GM21515 (cell line): ENCODE data around the gene SSH2.
"Not testable (repeated sequence)": the region's sequence is repeated elsewhere in the genome, so short reads cannot be mapped to it uniquely, and the experiment has no call there.

Source experiments
- ATAC-seq: cut with Tn5 transposase; IDR thresholded peaks from one replicate; pipeline ENCODE4 v1.9.1; 2021; ENCODE audit not compliant: unreplicated experiment

SSH2 gene

DNA sequence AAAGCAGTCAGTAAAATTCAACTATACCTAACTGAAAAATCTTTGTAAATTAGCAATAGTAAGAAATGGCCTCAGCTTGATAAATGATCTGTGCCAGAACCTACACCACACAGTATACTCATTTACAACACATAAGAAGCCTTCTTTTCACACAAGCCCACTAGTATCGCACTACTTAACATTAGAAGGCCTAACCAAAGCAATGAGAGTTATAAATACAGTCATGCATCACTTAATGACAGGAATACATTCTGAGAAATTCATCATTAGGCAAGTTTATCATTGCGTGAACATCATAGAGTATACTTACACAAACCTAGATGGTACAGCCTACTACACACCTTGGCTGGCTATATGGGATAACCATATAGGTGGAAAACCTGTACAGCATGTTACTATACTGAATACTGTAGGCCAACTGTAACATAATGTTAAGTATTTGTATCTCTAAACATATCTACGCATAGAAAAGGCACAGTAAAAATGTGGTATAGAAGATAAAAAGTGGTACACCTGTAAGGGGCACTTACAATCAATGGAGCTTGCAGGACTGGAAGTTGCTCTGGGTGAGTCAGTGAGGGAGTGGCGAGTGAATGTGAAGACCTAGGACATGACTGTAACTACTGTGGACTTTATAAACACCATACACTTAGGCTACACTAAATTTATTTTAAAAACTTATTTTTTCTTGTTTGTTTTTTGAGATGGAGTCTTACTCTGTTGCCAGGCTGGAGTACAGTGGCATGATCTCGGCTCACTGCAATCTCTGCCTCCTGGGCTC is 180.8 kb downstream of the SSH2 start:
- ATAC-seq = no peak

DNA sequence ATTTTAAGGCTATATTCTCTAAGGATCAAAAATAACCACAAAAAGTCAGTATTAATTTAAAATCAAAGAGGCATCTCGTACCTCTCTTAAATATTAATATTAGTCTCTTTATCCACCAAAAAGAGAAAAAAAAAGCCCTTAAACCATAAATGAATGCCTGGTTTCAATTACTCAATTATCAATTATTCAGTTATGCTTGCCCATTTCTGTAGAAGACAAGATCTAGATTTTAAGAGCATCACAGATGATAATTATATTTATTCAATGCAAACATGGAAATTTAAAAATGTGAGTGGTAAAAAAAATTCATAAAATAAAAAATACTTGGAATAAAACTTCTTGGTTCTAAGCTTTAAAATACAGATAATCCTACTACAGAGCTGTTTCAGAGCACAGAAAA is 181.6 kb downstream of the SSH2 start:
- ATAC-seq = no peak

DNA sequence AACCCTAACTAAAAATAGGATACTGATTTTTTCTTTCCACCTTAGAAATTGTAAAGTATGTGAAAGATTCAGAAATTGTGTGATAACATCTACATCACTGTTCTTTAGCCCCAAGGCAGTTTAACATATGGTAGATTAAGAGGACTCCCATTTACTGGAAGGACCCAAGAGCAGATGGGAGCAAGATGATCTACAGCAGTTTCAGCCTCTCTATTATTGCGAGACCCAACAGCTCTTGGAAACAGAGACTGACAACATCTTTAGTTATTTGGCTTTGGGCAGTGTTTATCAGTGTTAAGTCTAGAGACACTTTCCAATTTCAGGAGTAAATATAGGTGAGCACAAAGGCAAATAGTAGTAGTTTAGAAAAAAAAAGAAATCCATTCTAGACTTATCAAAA is 182.4 kb downstream of the SSH2 start:
- no peak for ATAC-seq

DNA sequence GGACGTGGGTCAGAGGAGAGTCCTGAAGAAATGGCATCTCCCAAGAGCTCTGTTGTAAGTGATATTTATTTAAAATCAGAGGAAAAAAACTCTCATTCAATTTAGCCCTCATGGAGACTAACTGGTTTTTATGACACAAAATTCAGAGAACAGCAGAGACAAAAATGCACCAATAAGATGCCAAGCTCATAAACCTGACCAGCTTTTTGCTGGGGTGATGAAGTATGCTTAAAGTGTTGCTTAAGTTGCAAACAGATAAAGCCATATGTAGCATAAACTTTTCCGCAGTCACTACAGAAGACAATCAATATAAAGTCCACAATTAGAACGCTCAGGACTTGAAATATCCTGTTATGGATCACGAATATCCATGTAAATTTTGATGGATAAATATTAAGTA is 183.4 kb downstream of the SSH2 start:
- no peak for ATAC-seq

DNA sequence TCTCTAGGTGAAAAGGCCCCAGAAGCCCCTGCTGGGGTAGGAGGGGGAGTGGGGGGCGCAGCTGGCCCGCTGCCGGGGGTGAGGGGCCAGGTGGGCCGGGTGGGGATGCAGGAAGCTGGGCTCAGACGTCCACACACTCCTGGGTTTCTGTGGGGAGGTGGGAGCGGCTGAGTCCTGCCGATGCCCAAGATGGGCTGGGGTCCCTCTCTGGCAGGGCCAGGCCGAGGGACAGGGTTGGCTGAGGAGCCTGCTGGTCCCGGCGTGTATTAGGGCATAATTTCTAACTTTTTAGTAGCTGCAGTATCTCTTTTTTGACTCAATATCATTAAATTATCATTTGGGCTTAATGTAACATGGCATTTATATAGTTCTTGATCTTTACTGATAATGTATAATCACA is 185.9 kb downstream of the SSH2 start:
- ATAC-seq = no peak

DNA sequence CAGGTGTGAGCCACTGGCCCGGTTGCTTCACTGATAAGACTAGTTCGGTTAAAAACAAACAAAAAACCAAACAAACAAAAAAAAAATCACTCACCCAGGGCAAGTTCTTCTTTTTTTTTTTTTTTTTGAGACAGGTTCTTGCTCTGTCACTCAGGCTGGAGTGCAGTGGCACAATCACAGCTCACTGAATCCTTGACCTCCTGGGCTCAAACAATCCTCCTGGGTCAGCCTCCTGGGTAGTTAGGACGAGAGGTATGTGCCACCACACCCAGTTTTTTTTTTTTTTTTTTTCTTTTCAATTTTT is 187.9 kb downstream of the SSH2 start:
- ATAC-seq = no peak

DNA sequence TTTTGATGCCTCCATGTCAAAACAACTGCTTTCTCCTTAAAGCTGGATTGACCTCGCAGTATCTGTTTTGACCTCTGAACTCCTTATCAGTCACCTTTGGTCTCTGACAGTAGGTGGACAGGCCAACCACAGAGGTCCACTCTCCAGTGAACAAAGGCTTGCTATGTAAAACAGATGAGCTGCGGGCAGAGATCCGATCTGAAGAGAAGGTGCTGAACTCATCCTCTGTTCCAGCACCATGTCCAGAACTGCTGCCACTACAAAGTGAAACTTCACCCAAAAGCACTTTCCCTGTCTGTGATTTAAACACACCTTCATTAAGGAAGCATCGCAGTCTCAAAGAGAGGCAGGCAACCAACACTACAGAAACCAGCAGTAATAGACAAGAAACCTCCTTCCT is 190.0 kb downstream of the SSH2 start:
- no peak for ATAC-seq

DNA sequence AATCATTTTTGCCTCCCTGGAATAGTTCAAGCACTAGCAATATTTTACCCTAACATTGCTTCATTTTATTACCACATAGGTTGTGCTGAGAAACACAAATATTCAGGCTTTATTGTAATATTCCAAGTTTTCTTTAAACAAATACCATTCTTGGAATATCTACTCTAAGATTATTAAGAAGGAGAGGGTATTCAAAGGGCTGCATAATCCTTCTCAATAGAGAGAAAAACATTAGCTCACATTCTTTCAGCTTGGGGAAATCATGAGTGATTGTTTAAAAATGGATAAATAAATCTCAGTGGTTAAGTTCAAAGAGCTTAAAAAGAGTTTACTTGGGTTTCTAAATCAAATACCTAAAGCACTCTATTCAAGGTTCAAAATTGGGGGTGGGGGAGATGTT is 195.4 kb downstream of the SSH2 start:
- ATAC-seq = no peak

DNA sequence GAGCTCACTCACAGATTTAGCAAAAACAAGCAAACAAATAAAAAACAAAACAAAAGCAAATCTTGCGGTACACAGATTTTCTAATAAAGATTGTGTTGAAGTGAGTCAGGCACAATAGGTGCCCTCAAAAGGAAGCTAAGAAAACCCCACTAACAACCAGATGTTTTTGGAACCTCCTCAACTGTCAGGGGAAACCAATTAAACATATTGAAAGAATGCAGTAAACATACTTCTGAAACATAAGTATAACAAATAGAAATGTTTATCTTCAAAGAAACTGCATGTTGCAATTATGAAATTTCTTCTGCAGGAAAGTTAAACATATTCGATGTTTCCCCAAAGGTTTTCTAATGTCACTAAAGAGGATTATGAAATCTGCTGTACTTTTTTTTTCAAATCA is 196.9 kb downstream of the SSH2 start:
- ATAC-seq = no peak

DNA sequence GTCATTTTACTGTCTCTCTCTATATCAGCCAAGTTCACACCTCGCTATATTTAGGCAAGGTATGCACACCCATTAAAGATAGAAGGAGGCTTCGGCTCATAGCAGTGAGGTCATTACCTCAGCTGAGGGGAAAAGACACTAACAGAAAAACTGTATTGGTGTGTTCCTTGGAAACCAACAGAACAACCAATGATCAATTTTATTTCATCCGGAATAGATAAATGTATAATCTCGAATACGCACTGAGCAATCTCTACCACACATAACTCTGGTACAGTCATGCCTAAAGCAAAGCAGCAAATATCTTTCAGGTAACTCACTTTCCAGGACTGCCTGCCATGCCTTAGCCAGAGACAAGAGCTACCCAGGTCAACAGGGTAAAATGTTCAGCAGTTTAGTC is 197.4 kb downstream of the SSH2 start:
- no peak for ATAC-seq

DNA sequence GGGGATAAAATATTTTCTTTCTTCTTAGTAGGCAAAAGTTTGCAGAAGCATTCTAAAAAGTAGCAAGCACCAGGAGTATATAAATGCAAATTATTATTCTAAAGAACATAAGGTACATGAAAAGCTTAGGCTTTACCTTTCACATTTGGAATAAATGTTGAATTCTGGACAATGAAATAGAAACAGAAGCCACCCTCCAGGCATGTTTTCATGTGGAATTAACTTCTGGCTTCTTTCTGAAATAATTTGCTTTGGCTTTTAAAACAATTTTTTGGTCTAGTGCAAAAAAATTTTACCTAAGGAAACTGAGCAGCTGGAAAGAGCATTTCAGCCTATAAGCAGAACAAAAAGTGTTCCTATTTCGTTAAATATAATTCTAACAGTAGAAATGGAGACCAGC is 197.8 kb downstream of the SSH2 start:
- no peak for ATAC-seq

DNA sequence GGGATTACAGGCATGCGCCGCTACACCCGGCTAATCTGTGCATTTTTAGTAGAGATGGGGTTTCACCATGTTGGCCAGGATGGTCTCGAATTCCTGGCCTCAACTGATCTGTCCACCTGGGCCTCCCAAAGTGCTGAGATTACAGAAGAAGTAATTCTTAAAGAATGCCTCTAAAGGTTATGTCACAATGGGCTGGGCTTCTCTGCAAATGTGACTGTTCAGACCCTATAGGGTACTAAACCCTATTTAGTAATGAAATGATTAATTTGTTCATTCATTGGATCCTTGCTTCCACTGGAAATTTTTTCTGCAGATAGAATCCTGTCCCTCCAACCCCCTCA is 198.5 kb downstream of the SSH2 start:
- ATAC-seq = no peak

DNA sequence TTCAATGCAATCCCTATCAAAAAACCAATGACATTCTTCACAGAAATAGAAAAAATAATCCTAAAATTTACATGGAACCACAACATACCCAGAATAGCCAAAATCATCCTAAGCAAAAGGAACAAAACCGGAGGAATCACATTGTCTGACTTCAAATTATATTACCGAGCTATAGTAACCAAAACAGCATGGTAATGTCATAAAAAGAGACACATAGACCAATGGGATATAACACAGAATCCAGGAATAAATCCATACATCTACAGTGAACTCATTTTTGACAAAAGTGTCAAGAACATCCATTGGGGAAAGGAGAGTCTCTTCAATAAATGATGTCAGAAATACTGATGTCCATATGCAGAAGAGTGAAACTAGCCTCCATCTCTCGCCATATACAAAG is 201.5 kb downstream of the SSH2 start:
- no peak for ATAC-seq

DNA sequence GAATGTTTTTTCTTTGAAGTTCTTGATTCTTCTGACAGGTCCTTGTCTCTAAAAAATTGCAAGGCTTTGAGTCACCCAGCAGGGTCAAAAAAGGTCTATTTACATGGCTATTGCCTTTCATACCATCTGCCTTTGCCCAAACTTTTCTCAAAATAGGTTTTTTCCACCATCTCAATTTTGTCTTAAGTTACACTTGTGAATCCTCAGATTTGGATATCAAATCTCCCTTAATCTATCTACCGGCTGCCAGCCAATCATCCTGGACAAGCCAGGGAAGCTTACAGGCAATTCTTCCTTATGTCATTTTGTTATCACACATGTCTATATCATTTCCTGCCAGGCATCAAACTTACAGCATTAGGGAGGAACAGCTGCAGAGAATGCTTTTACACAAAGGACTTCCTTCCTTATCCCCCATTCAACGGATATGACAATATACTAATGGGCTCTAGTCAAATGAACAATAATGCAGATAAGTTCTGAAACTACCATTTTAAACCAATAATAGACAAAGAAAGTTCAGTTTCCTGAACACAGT is 203.2 kb downstream of the SSH2 start:
- ATAC-seq = no peak

DNA sequence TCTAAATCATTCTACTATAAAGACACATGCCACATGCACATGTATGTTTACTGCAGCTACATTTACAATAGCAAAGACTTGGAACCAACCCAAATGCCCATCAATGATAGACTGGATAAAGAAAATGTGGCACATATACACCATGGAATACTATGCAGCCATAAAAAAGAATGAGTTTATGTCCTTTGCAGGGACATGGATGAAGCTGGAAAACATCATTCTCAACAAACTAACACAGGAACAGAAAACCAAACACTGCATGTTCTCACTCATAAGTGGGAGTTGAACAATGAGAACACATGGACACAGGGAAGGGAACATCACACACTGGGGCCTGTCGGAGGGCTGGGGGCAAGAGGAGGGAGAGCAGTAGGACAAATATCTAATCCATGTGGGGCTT is 204.6 kb downstream of the SSH2 start:
- ATAC-seq = not testable (repeated sequence)

DNA sequence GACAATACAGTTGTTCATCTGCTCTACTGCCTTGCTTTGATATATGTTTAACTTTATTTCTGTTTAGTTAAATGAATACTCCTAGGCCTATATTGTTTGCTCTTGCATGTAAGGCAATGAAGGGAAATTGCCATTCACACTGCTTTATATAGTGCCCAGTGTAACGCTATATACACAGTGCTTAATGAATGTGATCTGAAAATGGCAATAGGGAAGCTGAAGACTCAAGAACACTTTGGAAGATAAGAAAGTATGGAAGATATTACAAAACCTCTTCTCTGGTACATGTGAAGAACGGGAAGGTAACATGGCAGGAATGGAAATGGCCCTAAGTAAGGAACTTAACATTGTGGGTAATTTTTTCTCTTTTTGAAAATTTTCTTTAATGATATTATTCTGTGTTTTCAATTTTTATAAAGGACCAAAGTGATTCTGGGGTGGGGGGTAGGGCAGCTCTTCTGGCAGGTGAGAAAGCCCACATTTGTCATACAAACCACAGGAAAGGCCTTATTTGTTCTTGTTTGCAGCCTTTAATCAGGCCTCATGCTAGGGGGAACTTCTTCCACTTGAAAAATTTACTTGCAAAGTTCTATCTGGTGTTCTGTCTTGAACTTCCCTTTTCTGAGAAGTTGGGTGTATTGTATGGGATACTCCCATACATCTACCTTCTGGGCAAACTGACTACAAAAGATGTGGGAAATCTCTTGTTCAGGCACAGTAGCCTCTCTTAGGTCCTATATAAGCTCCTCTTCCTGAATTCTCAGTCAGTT is 206.6 kb downstream of the SSH2 start:
- ATAC-seq = peak; percentile 4

DNA sequence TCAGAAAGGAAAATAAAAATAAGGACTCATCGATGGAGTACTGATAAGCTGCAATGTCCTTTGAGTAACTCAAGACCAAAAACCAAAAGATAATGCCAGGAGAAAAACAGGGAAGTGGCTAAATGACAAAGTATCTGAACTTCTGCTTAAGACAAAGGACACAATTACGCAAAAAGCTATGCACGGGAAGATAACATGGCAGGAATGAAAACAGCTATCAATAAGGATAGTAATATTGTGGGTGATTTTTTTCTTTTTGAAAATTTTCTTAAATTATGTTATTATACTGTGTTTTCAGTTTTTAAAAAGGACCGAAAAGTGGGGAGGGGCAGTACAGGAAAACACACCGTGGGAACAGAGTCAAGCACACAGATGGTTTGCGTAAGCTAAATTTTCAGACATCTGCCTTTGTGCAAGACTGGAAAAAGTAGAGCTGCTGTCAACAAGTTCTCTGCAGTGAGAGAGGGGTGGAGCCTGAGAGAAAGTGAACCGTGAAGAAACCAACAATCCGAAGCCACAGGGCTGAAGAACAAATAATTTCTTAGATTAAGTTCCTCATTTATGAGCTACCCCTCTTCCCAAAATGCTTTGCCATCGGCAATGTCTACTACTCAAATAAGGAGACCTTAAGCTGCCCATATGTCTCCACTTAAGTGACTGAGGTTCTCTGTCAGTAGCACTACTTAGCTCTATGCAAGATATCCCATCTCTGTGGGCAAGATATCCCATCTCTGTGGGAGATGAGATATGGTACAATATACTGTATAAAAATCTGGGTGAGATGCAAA is 207.4 kb downstream of the SSH2 start:
- ATAC-seq = peak; percentile 70

DNA sequence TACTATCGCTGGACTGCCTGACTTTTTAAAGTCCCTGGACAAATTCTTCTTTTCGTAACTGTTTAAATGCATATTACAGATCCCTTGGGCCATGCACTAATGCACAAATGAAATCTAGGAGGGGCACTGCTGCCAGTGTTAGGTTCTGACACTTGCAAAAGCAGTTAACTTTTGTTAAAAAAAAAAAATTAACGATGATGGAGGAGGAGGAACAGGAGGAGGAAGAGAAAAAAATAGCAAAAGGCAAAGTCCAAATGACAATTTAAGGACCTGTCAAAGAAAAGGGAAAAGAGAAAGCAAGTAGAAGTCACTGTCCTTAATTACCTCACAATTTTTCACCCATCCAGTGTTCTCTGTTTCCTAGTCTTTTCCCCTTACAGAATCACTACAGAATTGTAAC is 209.5 kb downstream of the SSH2 start:
- ATAC-seq = no peak

DNA sequence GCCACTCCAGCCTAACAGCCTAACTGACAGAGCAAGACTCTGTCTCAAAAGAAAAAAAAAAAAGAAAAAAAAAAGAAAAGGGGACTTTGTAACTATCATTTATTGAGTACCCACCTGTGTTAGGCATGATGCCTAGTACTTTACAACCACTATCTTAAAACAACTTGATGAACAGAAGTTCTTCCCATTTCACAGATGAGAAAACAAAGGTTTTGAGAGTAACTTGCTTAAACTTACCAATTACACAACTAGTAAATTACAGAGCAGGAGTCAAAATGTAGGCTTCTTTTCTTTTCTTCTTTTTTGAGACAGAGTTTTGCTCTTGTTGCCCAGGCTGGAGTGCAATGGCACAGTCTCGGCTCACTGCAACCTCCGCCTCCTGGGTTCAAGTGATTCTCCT is 210.6 kb downstream of the SSH2 start:
- no peak for ATAC-seq

DNA sequence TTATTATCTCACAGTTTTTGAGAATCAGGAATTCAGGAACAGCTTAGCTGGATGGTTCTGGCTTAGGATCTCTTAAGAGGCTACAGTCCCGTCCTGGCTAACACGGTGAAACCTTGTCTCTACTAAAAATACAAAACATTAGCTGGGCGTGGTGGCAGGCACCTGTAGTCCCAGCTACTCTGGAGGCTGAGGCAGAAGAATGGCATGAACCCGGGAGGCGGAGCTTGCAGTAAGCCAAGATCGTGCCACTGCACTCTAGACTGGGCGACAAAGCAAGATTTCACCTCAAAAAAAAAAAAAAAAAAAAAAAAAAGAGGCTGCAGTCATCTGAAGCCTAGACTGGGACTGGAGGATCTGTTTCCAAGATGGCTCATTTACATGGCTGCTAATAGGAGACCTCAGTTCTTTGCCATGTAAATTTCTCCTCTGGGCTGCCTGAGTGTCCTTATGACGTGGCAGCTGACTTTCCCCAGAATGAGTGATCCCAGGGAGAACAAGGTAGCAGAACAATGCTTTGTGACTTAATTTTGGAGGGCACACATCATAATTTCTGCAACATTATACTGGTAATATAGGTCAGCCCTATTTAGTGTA is 211.5 kb downstream of the SSH2 start:
- no peak for ATAC-seq

DNA sequence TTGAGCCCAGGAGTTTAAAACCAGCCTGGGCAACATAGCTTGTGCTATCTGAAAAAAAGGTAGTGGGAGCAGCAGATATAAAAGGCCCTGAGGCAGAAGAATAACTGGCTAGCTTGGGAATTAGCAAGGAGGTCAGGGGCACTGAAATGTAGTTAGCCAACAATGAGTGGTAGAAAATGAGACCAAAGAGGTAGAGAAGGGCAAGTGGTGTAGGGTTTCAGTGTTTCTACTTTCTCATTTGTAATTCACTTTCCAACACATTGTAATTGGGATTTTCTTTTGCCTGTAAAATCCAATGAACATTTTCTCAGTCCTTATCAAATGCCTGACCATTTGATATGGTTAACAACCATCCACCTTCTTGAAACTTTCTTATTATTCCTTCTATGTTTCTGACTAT is 212.2 kb downstream of the SSH2 start:
- ATAC-seq = no peak

DNA sequence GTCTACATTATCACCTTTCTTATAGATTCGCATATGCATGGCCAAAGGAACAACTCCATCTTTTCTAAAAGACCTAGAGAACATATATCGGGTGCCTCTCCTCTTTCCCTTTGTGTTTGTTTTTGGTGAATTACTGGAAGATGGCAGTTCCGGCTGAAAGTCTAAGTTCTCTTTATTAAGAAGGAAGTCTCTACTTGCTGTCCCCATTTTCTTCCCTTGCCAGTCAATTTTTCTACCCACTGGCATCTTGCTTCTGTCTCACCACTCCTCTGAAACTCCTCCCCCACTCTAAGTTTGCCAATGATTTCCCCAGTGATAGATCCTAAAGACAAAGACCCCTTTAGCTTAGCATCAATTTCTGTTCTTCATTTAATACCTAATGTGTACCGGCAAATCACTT is 213.5 kb downstream of the SSH2 start:
- ATAC-seq = no peak
